GM10248 (cell line): Measurements from ENCODE around the gene SBK3.
A peak's percentile ranks its signal among the peaks of the same experiment; 100 is the strongest.

Source experiments
- CTCF ChIA-PET: fragments of 300-600 bp; sonication (Branson Sonifier 250); formaldehyde crosslinking; extraction: SDS; loops from one replicate; lab custom pipeline; 2021; ENCODE audit warnings: antibody characterized with exemption; lab: Yijun Ruan, JAX
- POLR2A ChIA-PET: fragments of 350-650 bp; sonication (Branson Sonifier 250); formaldehyde crosslinking; extraction: SDS; loops from one replicate; lab custom pipeline; 2020; ENCODE audit warnings: antibody characterized with exemption; lab: Yijun Ruan, JAX
- DNase-seq: peaks from one replicate; pipeline ENCODE4 v3.0.0; 2012; ENCODE audit errors: extremely low spot score
- TF ChIP-seq, protein P1 (sequence below): IDR thresholded peaks from 2 replicates; pipeline ENCODE4 v1.5.1; 2012; ENCODE audit warnings: mild to moderate bottlenecking, low read depth; ENCODE audit errors: extremely low read depth, missing control alignments, control extremely low read depth

The SBK3 gene

GRCh38 chr19:55520691-55521292 is 24.6 kb downstream of the SBK3 start:
- ChIA-PET CTCF (interaction anchor here (1.3 kb wide), 1 partner anchor 111 kb away, joined by 11 read pairs; no protein-coding TSS in a partner anchor), POLR2A (no interaction called here)

GRCh38 chr19:55519451-55520311 is 25.7 kb downstream of the SBK3 start:
- CTCF ChIA-PET: interaction anchor here (1.3 kb wide), 1 partner anchor 112 kb away, joined by 11 read pairs; no protein-coding TSS in a partner anchor
- no peak for DNase-seq
- POLR2A ChIA-PET: interaction anchor here (0.6 kb wide), 1 partner anchor 379 kb away, joined by 5 read pairs; no protein-coding TSS in a partner anchor
- TF ChIP-seq, protein P1, sequence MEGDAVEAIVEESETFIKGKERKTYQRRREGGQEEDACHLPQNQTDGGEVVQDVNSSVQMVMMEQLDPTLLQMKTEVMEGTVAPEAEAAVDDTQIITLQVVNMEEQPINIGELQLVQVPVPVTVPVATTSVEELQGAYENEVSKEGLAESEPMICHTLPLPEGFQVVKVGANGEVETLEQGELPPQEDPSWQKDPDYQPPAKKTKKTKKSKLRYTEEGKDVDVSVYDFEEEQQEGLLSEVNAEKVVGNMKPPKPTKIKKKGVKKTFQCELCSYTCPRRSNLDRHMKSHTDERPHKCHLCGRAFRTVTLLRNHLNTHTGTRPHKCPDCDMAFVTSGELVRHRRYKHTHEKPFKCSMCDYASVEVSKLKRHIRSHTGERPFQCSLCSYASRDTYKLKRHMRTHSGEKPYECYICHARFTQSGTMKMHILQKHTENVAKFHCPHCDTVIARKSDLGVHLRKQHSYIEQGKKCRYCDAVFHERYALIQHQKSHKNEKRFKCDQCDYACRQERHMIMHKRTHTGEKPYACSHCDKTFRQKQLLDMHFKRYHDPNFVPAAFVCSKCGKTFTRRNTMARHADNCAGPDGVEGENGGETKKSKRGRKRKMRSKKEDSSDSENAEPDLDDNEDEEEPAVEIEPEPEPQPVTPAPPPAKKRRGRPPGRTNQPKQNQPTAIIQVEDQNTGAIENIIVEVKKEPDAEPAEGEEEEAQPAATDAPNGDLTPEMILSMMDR: no peak

More at GRCh38 chr19:55520691-55521292, 24.6 kb downstream of the SBK3 start:
- no peak for DNase-seq
- TF ChIP-seq, protein P1: no peak

GRCh38 chr19:55516878-55517620 is 28.3 kb downstream of the SBK3 start:
- TF ChIP-seq, protein P1: peak; percentile 98
- DNase-seq: peak; percentile 100
- ChIA-PET CTCF (interaction anchor here (0.6 to 8.0 kb wide), 15 partner anchors 9 to 533 kb away, joined by 3 to 109 read pairs (median 4); partner anchors contain the start of genes ZNF784 and ZNF865), POLR2A (no interaction called here)

DNA sequence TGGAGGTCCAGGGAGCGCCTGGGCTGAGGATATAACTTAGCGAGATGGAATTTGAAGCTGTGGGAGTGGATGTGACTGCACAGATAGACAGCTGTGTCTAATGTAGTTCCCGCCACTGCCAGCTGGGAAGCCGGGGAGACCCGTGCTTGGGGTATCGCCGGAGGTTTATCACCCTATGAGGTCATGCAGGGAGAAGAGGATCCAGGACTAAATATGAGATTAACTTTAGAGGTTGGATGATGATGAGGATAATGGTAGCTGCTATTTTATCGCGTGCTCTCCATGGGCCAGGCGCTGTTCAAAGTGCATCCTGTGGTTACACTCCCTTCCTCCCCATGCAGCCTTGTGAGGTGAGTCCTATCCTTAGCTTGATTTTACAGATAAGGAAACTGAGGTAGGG is 37.2 kb downstream of the SBK3 start:
- DNase-seq: no peak
- POLR2A ChIA-PET: no interaction called here
- CTCF ChIA-PET: interaction anchor here (0.6 to 1.4 kb wide), 8 partner anchors 8 to 367 kb away, joined by 3 to 7 read pairs (median 3); no protein-coding TSS in a partner anchor
- TF ChIP-seq, protein P1: no peak

DNA sequence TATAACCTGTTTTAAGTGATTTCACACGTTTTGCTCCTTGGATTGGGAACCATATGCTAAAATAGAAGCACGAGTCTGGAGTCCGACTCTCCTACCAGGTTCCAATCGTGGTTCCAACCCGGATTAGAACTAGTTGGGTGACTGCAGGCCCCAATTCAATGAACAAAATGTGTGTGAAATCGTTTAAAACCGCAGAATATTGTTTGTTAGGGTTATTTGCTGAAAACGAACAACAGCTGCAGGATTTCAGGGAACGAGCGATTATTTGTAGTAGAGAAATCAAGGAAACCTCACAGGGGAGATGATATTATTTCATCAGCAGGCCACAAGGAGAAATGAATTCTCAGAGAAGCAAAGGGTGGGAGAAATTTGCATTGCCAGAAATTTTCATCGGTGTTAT is 40.4 kb downstream of the SBK3 start:
- POLR2A ChIA-PET: no interaction called here
- TF ChIP-seq, protein P1: no peak
- DNase-seq: no peak
- CTCF ChIA-PET: interaction anchor here (1.0 to 5.0 kb wide), 24 partner anchors 9 to 624 kb away, joined by 3 to 59 read pairs (median 8); partner anchors contain the start of genes CCDC106, ISOC2, KMT5C and NAT14
